Measurements from ENCODE around the gene CHRNA4. TPM values are rescaled to one million over a fixed set of nuclear protein-coding genes. Genes with fewer than 3 reads are reported as not detected.

Gene CHRNA4
- total RNA-seq, 2 experiments from 2014 or later: not detected

DNA sequence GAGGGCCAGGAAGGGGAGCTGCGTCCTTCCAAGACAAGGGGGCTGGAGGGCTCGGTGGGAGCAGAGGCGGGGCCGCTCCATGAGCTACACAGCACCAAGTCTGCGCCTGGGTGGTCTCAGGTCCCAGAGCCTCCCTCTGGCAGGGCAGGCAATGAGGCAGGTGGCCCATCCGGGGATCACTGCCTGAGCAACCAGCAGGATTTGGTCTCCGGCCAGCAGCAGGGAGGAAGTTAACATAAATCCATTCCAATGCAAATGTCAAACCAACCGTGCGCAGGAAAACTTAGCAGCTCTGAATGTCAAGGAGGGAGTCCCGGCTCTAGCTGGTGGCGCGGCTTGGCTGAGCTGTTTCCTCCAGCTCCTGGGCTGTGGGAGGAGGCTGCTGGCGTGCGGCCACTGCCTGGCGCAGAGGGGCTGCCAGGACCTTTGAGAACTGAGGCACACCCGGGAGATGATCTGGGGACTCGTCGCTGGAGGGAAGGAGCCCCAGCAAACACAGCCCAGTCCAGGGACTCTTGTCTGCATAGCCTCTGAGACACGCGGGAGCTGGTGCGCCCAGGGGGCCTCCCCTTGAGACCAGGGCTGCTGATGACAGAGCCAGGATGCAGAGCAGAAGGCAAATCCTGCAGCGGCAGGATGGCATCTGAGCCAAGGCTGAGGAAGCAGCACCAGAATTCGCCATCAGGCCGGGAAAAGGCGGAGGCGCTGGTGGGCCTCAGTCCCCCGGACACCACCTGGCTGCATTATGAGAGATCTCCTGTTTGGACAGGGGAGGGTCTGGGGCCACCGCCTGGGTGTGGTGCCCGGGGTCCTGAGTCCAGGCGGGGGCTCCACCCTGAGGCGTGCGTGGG lies 33.1 kb upstream of the CHRNA4 start:
- POLR2A ChIA-PET: no interaction called here
- H3K27ac Mint-ChIP-seq: no peak overlapping the region
- H3K27me3 Mint-ChIP-seq (ENCODE audit: low read depth): peaks cover 3% of the 10 kb centered on the region
- no peaks in the 10 kb centered on the region for H3K36me3 Mint-ChIP-seq (ENCODE audit: low read depth)
- no peak for DNase-seq
- CTCF ChIA-PET: no interaction called here
- H3K4me1 Mint-ChIP-seq (ENCODE audit: low read depth): no peaks in the 10 kb centered on the region
- H3K4me3 Mint-ChIP-seq: no peak overlapping the region
- no peak for ATAC-seq
- H3K9me3 Mint-ChIP-seq (ENCODE audit: insufficient read depth): no peaks in the 10 kb centered on the region

DNA sequence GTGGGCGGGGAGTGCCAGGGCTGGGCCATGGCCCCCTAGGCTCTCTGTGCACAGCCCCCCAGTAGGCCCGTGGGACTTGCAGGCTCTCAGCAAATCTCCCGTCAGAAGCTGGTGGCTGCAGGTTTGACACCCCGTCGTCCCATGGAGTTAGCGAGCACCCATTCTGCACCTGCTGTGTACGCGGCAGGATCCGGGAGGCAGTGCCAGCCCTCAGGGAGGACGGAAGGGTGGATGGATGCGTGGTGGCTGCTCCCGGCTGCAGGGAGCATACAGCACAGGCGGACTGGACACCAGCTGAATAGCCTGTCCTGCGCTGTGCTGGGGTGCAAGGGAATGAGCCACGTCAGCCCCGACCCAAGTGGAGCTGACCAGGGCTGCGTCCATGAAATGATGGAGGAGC lies 32.4 kb upstream of the CHRNA4 start:
- Mint-ChIP-seq H3K9me3 (ENCODE audit: insufficient read depth) (no peaks in the 10 kb centered on the region), H3K4me3 (no peak overlapping the region), H3K36me3 (ENCODE audit: low read depth) (no peaks in the 10 kb centered on the region), H3K27me3 (ENCODE audit: low read depth) (peaks cover 4% of the 10 kb centered on the region), H3K4me1 (ENCODE audit: low read depth) (no peaks in the 10 kb centered on the region), H3K27ac (no peak overlapping the region)
- CTCF ChIA-PET: no interaction called here
- DNase-seq: no peak
- ATAC-seq: no peak
- POLR2A ChIA-PET: no interaction called here

DNA sequence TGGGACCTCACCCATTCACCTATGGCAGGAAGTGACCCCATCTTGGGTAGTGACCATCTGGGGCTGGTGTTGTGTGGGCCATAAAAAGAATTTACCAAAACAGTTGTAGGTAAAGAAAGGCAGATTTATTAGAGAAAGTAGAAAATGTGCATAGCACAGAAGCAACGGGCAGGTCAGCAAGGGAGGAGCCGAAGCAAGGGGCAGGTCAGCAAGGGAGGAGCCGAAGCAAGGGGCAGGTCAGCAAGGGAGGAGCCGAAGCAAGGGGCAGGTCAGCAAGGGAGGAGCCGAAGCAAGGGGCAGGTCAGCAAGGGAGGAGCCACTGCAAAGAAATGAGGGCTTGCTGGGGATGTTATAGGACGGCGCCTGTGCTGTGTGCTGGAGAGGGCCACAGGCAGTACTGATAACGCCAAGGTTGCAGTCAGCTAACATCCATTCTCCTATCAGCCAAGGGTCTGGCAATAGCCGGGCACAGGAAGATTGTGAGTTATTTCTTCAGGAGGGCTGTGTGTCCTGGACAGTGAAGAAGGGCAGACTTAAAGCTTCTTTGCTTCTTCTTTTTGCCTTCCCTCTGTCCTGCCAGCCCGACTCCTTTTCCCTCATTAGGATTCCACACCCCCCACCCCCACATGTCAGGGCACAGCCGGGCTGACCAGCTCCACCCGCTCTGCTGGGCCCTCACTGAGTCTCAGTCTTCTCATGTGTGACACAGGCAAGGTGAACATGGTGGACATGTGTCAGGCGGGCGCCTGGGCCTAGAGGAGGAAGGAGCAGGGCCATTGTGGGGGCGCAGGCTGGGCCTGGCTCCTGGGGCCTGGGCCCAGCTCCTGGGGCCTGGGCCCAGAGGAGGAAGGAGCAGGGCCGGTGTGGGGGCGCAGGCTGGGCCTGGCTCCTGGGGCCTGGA lies 31.6 kb upstream of the CHRNA4 start:
- ChIA-PET CTCF (no interaction called here), POLR2A (no interaction called here)
- DNase-seq: no peak
- no peak overlapping the region for H3K4me3 Mint-ChIP-seq
- H3K9me3 Mint-ChIP-seq (ENCODE audit: insufficient read depth): no peaks in the 10 kb centered on the region
- no peaks in the 10 kb centered on the region for H3K36me3 Mint-ChIP-seq (ENCODE audit: low read depth)
- ATAC-seq: no peak
- no peak overlapping the region for H3K27ac Mint-ChIP-seq
- H3K4me1 Mint-ChIP-seq (ENCODE audit: low read depth): no peaks in the 10 kb centered on the region
- peaks cover 4% of the 10 kb centered on the region for H3K27me3 Mint-ChIP-seq (ENCODE audit: low read depth)

DNA sequence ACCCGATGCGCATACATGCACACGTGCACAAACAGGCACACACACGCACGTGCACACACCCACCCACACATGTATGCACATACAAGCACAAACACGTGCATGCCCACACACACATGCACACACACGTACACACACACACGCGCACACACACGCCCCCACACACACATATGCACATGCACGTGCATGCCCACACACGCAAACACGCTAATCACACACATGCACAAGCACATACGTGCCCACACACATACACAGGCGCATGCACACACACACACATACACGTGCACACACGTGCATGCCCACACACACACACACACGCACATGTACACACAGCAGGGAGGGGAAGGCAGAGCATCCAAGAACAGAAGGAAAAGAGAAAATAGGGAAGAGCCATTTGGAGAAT lies 26.8 kb upstream of the CHRNA4 start:
- no peak overlapping the region for H3K4me3 Mint-ChIP-seq
- no peak overlapping the region for H3K27ac Mint-ChIP-seq
- ChIA-PET POLR2A (no interaction called here), CTCF (no interaction called here)
- DNase-seq (no peak), ATAC-seq (no peak)
- H3K4me1 Mint-ChIP-seq (ENCODE audit: low read depth): no peaks in the 10 kb centered on the region
- no peaks in the 10 kb centered on the region for H3K36me3 Mint-ChIP-seq (ENCODE audit: low read depth)
- H3K27me3 Mint-ChIP-seq (ENCODE audit: low read depth): peaks cover 4% of the 10 kb centered on the region
- peaks cover 21% of the 10 kb centered on the region for H3K9me3 Mint-ChIP-seq (ENCODE audit: insufficient read depth)

DNA sequence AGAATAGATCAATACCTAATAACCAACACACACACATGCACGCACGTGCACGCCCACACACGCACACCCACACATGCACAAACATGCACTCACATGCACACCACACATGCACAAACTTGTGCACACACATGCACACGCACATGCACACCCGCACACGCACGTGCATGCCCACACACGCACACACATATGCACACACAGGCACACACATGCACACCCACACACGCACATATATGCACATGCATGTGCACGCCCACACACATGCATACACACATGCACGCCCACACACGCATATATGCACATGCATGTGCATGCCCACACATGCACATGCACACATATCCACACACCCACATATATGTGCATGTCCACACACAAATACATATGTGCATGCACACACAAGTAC lies 26.2 kb upstream of the CHRNA4 start:
- DNase-seq (no peak), ATAC-seq (no peak)
- H3K27ac Mint-ChIP-seq: no peak overlapping the region
- ChIA-PET CTCF (no interaction called here), POLR2A (no interaction called here)
- no peaks in the 10 kb centered on the region for H3K4me1 Mint-ChIP-seq (ENCODE audit: low read depth)
- peaks cover 21% of the 10 kb centered on the region for H3K9me3 Mint-ChIP-seq (ENCODE audit: insufficient read depth)
- peaks cover 4% of the 10 kb centered on the region for H3K27me3 Mint-ChIP-seq (ENCODE audit: low read depth)
- no peak overlapping the region for H3K4me3 Mint-ChIP-seq
- no peaks in the 10 kb centered on the region for H3K36me3 Mint-ChIP-seq (ENCODE audit: low read depth)

DNA sequence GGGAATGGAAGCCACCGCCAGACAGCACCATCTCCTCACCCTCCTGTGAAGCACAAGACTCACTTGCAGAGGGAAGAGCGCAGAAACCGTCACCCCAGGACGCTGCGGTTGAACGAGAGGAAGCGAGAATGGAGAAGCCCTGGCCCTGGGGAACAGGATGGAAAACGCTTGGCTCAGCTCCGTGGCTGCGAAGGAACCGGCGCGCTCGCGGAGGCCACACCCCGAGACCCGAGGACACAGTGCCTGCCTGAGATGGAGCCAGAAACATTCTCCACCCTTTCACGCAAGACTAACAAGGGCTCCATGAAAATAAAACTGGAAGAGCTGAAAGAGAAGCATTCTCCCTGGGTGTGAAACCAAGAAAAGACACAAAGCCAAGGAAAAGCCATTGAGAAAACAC lies 25.3 kb upstream of the CHRNA4 start:
- Mint-ChIP-seq H3K9me3 (ENCODE audit: insufficient read depth) (peaks cover 21% of the 10 kb centered on the region), H3K27me3 (ENCODE audit: low read depth) (peaks cover 4% of the 10 kb centered on the region), H3K4me3 (no peak overlapping the region), H3K36me3 (ENCODE audit: low read depth) (no peaks in the 10 kb centered on the region), H3K27ac (no peak overlapping the region), H3K4me1 (ENCODE audit: low read depth) (no peaks in the 10 kb centered on the region)
- ChIA-PET CTCF (no interaction called here), POLR2A (no interaction called here)
- ATAC-seq (no peak), DNase-seq (no peak)

DNA sequence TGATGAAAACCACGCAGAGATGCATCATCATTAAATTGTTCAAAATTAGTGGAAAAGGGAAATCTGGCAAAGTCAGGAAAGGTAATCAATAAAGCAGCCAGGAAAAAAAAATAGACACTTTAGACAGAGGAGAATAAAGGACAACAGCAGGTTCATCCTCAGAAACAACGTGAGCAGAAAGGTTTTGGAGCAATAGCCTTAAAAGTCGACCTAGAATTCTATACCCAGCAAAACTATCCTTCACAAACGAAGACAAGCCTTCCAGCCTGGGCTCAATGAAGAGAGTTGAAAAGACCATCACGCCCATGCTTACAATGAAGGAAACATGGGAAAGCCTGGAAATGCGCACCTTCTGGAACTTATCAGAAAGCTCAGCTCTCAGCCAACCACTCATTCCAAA lies 24.7 kb upstream of the CHRNA4 start:
- ATAC-seq (no peak), DNase-seq (no peak)
- CTCF ChIA-PET: no interaction called here
- H3K9me3 Mint-ChIP-seq (ENCODE audit: insufficient read depth): peaks cover 21% of the 10 kb centered on the region
- H3K4me3 Mint-ChIP-seq: no peak overlapping the region
- H3K27me3 Mint-ChIP-seq (ENCODE audit: low read depth): peaks cover 4% of the 10 kb centered on the region
- POLR2A ChIA-PET: no interaction called here
- H3K27ac Mint-ChIP-seq: no peak overlapping the region
- no peaks in the 10 kb centered on the region for H3K4me1 Mint-ChIP-seq (ENCODE audit: low read depth)
- no peaks in the 10 kb centered on the region for H3K36me3 Mint-ChIP-seq (ENCODE audit: low read depth)

DNA sequence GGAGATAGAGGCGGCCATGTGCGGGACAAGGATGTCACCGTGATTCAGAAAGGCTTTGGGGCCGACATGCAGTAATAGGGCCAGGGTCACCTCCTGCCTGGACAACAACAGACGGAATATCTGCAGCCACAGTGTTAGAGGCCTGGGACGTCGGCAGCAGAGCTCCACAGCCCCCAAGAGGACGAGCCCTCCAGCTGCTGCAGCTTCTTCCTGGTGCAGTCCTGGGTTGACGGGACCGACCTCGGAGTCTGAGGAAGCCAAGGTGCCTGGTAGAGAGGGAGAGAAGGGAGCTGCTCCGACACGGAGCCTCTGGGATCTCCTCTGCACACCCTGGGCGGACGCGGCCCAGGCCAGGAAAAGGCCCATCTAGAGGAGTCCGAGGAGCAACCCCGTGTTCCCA lies 23.2 kb upstream of the CHRNA4 start:
- H3K9me3 Mint-ChIP-seq (ENCODE audit: insufficient read depth): peaks cover 21% of the 10 kb centered on the region
- H3K36me3 Mint-ChIP-seq (ENCODE audit: low read depth): no peaks in the 10 kb centered on the region
- peaks cover 1% of the 10 kb centered on the region for H3K27me3 Mint-ChIP-seq (ENCODE audit: low read depth)
- H3K4me3 Mint-ChIP-seq: no peak overlapping the region
- DNase-seq (no peak), ATAC-seq (no peak)
- CTCF ChIA-PET: no interaction called here
- no peaks in the 10 kb centered on the region for H3K4me1 Mint-ChIP-seq (ENCODE audit: low read depth)
- POLR2A ChIA-PET: no interaction called here
- no peak overlapping the region for H3K27ac Mint-ChIP-seq

DNA sequence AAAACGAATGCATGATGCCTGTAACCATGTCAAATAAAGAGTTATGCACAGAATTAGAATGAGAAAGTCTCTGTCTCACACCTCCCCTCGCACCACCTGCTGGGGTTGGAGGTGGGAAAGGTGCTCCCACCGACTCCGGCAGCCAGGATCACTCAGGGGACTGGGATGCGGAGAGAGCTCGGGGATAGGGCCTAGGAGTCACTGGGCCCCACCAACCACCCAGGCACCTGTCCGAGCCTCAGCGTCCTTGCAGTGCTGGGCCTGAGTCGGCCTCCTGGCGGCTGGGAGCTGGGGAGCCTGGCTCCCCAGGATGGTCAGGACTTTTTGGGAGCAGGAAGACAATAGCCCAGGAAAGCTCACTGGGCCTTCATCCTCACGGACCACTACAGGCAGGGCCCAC lies 22.4 kb upstream of the CHRNA4 start:
- CTCF ChIA-PET: no interaction called here
- DNase-seq (no peak), ATAC-seq (no peak)
- Mint-ChIP-seq H3K36me3 (ENCODE audit: low read depth) (no peaks in the 10 kb centered on the region), H3K4me3 (no peak overlapping the region), H3K4me1 (ENCODE audit: low read depth) (no peaks in the 10 kb centered on the region), H3K27me3 (ENCODE audit: low read depth) (no peaks in the 10 kb centered on the region), H3K9me3 (ENCODE audit: insufficient read depth) (peaks cover 21% of the 10 kb centered on the region), H3K27ac (no peak overlapping the region)
- POLR2A ChIA-PET: no interaction called here

DNA sequence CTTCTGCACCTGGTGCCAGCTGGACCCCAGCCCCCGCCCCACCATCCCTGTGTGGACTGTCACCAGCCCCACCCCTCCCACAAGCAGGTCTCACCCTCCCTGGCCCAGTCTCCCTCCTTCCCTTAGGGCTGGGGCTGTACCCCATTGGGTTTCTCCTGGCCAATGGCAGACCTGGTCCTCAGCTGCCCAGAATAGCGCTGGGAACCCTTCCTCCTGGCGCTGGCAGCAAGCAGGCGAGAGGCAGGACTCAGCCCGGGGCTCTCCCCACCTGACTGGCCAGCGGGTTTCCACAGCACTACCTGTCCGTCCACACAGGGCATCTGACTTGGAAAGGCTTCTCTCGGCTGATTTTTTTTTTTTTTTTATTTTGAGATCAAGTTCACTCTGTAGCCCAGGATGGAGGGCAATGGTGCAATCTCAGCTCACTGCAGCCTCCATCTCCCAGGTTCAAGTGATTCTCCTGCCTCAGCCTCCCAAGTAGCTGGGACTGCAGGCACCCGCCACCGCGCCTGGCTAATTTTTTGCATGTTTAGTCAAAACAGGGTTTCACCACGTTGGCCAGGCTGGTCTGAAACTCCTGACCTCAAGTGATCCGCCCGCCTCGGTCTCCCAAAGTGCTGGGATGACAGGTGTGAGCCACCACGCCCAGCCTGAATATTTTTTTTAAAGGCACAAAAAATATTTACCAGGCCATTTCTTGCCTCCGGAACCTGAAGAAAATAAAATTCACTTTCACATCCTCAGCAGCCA lies 21.6 kb upstream of the CHRNA4 start:
- no peak for DNase-seq
- Mint-ChIP-seq H3K27ac (no peak overlapping the region), H3K4me3 (no peak overlapping the region), H3K4me1 (ENCODE audit: low read depth) (no peaks in the 10 kb centered on the region), H3K27me3 (ENCODE audit: low read depth) (no peaks in the 10 kb centered on the region), H3K36me3 (ENCODE audit: low read depth) (no peaks in the 10 kb centered on the region), H3K9me3 (ENCODE audit: insufficient read depth) (peaks cover 21% of the 10 kb centered on the region)
- no peak for ATAC-seq
- ChIA-PET POLR2A (no interaction called here), CTCF (interaction anchor here (1.2 to 3.3 kb wide), 4 partner anchors 12 to 159 kb away, joined by 3 to 25 read pairs (median 15); no protein-coding TSS in a partner anchor)

DNA sequence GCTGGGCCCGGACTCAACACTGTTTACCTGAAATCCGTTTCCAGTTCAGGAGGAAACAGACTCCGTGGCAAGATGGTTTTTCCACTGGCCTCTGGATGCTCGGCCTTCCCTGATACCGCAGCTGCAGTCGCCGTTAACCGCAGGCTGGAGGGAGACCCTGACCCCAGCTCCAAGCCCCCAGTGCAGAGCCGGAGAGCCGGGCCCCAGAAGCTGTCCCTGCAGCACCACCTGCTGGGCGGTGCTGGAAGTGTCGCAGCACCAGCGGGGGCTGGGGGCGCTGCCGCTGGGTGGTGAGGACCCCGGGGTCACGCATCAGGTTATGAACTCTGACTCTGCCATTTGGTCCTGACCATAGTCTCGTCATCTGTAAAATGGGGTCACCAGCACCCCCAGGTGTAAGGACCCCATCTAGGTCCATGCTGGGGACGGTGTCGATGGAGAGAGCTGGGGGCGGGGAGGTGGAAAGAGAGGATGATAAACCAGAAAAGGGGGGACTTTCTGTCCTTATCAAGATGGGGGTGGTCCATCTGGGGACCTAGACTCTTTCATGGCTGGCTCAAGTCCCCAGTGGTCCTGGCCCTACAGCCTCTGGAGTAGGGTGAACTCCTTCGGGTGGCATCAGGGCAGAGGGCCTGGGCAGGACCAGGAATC lies 20.8 kb upstream of the CHRNA4 start:
- H3K27ac Mint-ChIP-seq: no peak overlapping the region
- no peak overlapping the region for H3K4me3 Mint-ChIP-seq
- no peaks in the 10 kb centered on the region for H3K4me1 Mint-ChIP-seq (ENCODE audit: low read depth)
- ATAC-seq (peak; percentile 61), DNase-seq (peak; percentile 39)
- H3K27me3 Mint-ChIP-seq (ENCODE audit: low read depth): peaks cover 4% of the 10 kb centered on the region
- H3K36me3 Mint-ChIP-seq (ENCODE audit: low read depth): no peaks in the 10 kb centered on the region
- peaks cover 17% of the 10 kb centered on the region for H3K9me3 Mint-ChIP-seq (ENCODE audit: insufficient read depth)
- ChIA-PET CTCF (interaction anchor here (1.2 to 3.3 kb wide), 4 partner anchors 11 to 158 kb away, joined by 3 to 25 read pairs (median 15); no protein-coding TSS in a partner anchor), POLR2A (no interaction called here)

All from activated CD8-positive, alpha-beta T cell treated with anti-CD3 and anti-CD28 coated beads, Interleukin-2, amount 10 ng/mL, durations not matched to agents 7 days and 5 days (primary cell).